CD4-positive, alpha-beta T cell treated with Interleukin-6 for 4 hours (primary cell): ENCODE data around the gene KIF1A.

Experiments
- DNase-seq: peaks from one replicate; pipeline ENCODE4 v3.0.0-alpha.2; 2020; ENCODE audit warnings: mixed read lengths

KIF1A gene

GRCh38 chr2:240732184-240732583, 87.8 kb downstream of the KIF1A start:
- DNase-seq = no peak

DNA sequence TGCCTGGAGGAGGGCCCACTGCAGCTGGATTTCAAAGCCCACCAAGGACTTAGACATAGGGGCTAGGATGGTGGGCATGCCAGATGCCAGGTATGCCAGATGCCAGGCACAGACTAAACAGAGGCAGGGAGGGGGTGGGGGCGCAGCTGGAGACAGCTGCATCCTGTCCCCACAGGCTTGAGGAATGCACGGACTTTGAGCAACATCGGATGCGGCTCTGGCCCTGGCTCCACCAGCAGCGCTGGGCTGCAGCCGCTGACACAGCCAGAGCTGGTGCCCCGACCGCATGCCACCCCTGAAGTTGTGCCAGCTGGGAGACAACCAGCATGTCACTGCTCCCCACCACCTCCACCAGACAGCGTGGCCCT, 88.9 kb downstream of the KIF1A start:
- no peak for DNase-seq

DNA sequence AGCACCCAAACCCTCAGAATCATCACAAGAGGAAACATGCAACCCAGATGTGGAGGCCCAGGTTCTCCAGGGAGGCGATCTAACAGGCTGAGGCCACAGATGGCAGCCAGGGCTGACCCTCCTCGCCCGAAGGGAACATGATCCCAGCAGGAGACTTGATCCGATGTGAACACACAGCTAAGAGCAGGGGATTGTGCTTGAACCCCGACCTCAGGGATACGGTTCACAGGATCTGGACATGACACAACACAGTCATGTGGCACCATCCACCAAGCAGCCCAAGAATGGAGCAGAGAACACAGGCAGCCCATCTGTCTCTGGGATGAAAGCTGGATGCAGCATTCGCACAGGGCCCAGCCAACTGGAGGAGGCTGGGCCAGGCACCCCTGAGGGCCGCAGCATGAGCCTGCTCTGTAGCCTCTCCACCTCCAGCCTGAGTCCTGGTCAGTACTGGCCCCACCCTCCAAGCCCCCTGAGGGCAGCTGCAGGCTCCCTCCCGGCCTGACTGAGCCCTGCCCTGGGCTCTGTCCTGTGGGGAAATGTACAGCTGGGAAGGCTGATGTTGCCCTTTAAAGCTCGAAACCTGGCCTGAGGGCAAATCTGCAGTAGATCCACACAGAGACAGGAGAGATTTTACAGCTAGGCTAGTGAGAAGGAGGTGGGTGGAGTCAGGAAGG, 89.4 kb downstream of the KIF1A start:
- DNase-seq = no peak

GRCh38 chr2:240728827-240729226, 91.2 kb downstream of the KIF1A start:
- DNase-seq = no peak

GRCh38 chr2:240728361-240728760, 91.7 kb downstream of the KIF1A start:
- DNase-seq = no peak

- no peak for DNase-seq
Observed at GRCh38 chr2:240727913-240728312, 92.1 kb downstream of the KIF1A start.

DNA sequence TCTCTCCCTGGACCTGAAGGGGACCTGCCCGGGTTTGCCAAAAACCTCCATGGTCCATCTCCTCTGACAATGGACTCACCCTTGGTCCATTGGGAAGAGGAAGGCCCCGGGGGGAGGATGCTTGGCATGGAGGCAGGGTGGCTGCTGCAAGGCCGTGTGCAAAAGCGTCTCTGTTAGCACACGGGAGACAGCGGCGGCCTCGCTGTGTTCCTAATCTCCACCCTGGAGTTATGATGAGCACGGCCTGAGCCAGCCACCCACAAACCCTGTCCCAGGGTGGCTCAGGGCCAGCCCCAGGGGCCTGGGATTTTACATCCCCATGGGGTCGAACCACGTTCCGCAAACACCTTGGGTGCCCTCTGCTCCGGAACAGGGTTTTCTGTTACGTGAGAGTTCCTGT, 92.6 kb downstream of the KIF1A start:
- DNase-seq = no peak

GRCh38 chr2:240726876-240727275, 93.1 kb downstream of the KIF1A start:
- no peak for DNase-seq

GRCh38 chr2:240725671-240726070, 94.3 kb downstream of the KIF1A start:
- DNase-seq = no peak

- no peak for DNase-seq
Observed at GRCh38 chr2:240725266-240725665, 94.8 kb downstream of the KIF1A start.

DNA sequence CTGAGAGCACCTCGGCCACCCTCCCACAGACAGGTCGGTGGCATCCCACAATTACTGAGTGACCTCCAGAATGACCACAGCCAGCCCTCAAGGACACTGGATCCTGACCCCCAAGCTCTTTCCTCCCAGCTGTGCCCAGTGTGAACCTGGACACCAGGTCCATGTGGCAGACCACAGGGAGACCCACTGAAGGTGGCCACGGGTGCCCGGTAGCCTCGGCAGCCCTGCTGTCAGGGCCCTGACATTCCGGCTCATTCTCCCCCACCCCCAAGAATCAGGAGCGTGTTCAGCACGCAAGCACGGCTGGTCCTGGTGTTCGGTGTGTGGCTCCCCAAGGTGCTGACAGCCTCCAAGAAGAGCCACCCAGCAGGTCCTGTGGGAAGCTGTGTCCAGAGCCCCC, 95.6 kb downstream of the KIF1A start:
- DNase-seq = no peak

- DNase-seq = no peak
Observed at GRCh38 chr2:240723851-240724250, 96.2 kb downstream of the KIF1A start.

DNA sequence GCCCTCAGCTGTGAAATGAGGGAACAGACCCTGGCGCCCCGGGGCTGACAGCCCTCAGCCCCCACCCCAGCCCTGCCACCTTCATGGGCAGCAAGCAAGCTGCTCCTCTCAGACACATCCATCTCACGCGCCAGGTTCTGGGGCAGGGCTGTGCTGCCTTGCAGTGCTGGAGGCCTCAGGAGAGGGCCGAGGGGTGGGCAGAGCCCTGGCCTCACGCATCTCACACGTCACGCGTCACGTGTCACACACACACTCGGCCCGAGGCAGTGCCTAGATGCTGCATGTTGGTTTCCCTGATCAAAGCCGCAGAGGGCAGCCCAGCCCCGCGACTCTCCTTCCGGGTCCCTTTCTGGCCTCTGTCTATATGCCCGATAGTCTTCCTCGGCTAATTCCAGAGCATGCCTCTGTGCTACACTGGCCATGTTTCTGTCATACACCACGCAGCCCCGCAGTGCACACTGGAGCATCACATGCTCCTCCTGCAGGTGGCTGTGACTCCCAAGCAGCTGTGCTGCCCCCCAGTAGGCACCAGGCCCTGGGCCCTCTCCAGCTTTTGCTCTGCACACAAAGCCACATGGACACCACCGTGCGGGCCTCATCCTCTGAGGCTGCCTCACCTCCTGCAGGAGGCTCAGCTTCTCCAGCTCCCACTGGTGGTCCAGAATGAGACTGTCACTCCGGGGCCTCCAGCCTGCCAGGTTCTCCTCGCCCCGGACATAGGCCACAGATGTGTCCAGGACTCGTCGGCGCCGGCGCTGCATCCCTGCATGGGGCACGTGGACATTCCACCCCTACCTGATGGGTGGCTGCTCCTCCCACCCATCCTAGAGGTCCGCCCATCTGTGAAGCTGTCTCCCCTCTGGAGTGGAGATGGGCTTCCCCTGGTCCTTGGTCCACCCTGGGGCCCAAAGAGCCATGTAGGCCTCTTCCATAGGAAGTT, 97.0 kb downstream of the KIF1A start:
- no peak for DNase-seq

DNA sequence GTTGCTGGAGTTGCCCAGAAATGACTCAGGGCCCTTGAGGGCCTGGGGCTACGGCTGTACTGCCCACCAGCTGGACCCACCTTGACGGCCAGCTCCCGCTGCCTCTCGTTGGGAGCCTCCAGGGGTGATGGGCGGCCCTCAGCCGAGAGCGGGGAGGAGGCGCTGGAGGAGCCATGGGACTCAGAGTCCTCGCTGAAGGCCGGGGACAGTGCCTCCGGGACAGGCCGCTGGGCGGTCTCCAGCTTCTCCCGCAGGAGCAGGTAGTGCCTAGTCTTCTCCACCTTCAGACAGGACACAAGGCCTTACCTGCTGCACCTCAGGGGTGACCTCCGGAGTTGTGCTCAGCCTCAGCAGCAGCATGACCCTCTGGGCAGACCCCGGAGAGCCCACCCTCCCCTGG, 97.6 kb downstream of the KIF1A start:
- no peak for DNase-seq

DNA sequence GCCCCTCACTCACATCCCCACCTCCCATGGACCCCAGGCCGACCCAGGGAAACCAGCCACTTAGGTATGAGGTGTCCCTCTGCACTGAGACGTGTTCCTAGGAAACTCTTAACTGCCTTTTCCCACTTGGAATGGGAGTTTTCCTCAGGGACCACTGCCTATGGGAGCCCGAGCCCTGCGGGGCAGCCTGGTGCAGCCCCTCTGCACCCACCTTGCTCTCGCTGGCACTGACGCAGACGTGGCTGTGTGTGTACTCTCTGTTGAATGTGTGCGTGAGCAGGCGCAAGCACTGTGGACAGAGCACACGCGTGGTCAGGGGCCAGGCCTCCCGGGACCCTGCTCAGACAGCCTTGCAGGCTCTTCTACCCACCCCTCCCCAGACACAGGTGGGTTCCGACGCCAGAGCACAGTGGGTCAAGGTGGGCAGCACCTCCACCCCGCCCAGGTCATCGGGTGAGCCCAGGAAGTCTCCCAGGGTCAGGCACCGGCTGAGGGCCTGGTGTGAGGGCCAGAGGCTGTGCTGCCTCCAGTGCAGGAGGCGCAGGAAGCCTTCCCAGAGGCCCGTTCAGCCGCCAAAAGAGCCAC, 98.3 kb downstream of the KIF1A start:
- no peak for DNase-seq

GRCh38 chr2:240720686-240721595, 99.1 kb downstream of the KIF1A start:
- no peak for DNase-seq

- DNase-seq = no peak
Observed at GRCh38 chr2:240719676-240720545, 100.1 kb downstream of the KIF1A start.

DNA sequence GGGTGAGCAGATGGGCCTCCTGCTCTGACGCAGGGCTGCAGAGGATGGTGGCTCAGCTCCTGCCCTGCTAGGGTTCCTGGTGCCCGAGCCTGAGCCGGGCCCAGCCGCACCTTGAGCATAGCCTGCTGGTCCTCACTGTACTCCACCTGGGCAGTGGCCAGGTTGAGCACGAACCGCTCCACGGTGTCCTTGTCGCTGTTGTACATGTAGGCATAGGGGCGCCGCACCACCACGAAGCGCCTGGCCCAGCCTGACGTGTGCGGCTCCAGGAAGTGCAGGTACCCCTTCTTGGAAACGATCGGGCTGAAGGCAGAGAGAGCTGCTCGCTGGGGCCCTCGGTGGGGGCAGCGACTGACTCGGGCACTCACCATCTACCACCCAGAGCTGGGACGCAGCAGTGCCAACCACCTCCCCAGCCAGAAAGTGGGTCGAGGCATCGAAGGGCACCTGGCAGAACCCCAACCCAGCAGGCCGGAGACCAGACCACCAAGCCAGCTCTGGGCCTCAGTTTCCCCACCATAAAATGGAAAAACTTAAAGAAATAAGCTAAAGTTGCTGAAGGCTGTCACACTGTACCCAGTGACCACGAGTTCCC, 101.0 kb downstream of the KIF1A start:
- no peak for DNase-seq

GRCh38 chr2:240717681-240718581, 102.1 kb downstream of the KIF1A start:
- no peak for DNase-seq

GRCh38 chr2:240717181-240717641, 102.8 kb downstream of the KIF1A start:
- no peak for DNase-seq
